Peyer's patch (tissue), 4 donors: ENCODE data around the gene GOLGA5.
"Not testable (repeated sequence)": the region's sequence is repeated elsewhere in the genome, so short reads cannot be mapped to it uniquely, and the experiment has no call there.

Experiments
- POLR2A ChIP-seq, 2 donors: fragments of 450-650 bp; IDR thresholded peaks; one replicate each; pipeline ENCODE4 v1.5.1; 2017; ENCODE audit warnings: antibody characterized with exemption in 2 of 2, mild to moderate bottlenecking in 2 of 2, moderate library complexity in 2 of 2
- TF ChIP-seq, protein P1 (sequence below), 6 experiments: fragments of 450-650 bp in 4 of 6; fragments of 200-600 bp in 2 of 6; sonication (generic) in 1 of 6; IDR thresholded peaks; one replicate each; pipeline ENCODE4 v1.5.1; 2017 to 2019; ENCODE audit warnings: antibody characterized with exemption in 6 of 6, mild to moderate bottlenecking in 3 of 6, moderate library complexity in 1 of 6

DNA sequence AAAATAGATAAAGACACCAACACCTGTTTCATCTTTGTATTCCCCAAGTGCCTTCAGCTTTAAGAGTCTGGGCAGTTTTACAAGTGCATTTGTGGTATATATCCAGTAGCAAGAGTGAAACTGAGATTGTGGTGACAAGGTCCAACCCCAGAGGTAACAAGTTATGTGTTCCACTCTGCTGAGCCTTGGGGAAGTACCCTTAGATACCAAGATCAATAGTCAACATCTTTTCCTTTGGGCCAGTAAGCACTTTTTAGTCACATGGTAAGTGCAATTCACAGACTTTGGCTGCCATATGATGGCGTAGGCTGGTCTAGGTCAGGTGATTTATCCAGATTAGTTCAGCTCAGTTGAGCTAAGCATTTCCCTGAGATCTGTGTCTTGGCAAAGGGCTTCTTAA is 25.9 kb upstream of the GOLGA5 start:
- not testable (repeated sequence) for TF ChIP-seq POLR2A (IDR thresholded peaks at IDR 0.05)
- TF ChIP-seq, protein P1, sequence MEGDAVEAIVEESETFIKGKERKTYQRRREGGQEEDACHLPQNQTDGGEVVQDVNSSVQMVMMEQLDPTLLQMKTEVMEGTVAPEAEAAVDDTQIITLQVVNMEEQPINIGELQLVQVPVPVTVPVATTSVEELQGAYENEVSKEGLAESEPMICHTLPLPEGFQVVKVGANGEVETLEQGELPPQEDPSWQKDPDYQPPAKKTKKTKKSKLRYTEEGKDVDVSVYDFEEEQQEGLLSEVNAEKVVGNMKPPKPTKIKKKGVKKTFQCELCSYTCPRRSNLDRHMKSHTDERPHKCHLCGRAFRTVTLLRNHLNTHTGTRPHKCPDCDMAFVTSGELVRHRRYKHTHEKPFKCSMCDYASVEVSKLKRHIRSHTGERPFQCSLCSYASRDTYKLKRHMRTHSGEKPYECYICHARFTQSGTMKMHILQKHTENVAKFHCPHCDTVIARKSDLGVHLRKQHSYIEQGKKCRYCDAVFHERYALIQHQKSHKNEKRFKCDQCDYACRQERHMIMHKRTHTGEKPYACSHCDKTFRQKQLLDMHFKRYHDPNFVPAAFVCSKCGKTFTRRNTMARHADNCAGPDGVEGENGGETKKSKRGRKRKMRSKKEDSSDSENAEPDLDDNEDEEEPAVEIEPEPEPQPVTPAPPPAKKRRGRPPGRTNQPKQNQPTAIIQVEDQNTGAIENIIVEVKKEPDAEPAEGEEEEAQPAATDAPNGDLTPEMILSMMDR (IDR thresholded peaks at IDR 0.05) = not testable (repeated sequence)
